WTC11 (cell line): Measurements from ENCODE around the gene C1QB. TPM values are rescaled to one million over a fixed set of nuclear protein-coding genes. Genes with fewer than 3 reads are reported as not detected.
A peak's percentile ranks its signal among the peaks of the same experiment; 100 is the strongest.

Experiments used
- ATAC-seq: fragments of 200-7000 bp; cut with Tn5 transposase; 2 replicates; pipeline ENCODE4 v1.10.0; 2021; ENCODE audit warnings: mild to moderate bottlenecking, moderate library complexity
- CTCF ChIA-PET: fragments of 300-600 bp; sonication (Branson Sonifier 250); formaldehyde crosslinking; loops from one replicate; lab custom pipeline; 2021; ENCODE audit warnings: antibody characterized with exemption; lab: Charles Lee
- POLR2A ChIA-PET: fragments of 350-600 bp; sonication (Branson Sonifier 250); formaldehyde crosslinking; loops from one replicate; lab custom pipeline; 2021; ENCODE audit warnings: antibody characterized with exemption; lab: Charles Lee
- DNase-seq: peaks from one replicate; pipeline ENCODE4 v3.0.0; 2021; ENCODE audit warnings: low spot score
- H3K27ac Mint-ChIP-seq: 2 replicates; pipeline ENCODE4 v1.8.0; 2021; ENCODE audit warnings: mixed read lengths
- H3K27me3 Mint-ChIP-seq: 2 replicates; pipeline ENCODE4 v1.8.0; 2021; ENCODE audit warnings: low read depth, mild to moderate bottlenecking, moderate library complexity, mixed read lengths
- H3K36me3 Mint-ChIP-seq: 2 replicates; pipeline ENCODE4 v1.8.0; 2021; ENCODE audit warnings: mixed read lengths
- H3K4me1 Mint-ChIP-seq: 2 replicates; pipeline ENCODE4 v1.8.0; 2022; ENCODE audit warnings: mixed read lengths
- H3K4me3 Mint-ChIP-seq: 2 replicates; pipeline ENCODE4 v1.8.0; 2021; ENCODE audit warnings: mild to moderate bottlenecking, moderate library complexity, mixed read lengths
- H3K9me3 Mint-ChIP-seq: 2 replicates; pipeline ENCODE4 v1.8.0; 2021; ENCODE audit warnings: mixed read lengths
- AFF4 ChIP-seq: sonication (generic); formaldehyde crosslinking; IDR thresholded peaks from 2 replicates; pipeline ENCODE4 v1.8.1; 2023; ENCODE audit warnings: mild to moderate bottlenecking, missing genetic modification reagents, borderline replicate concordance
- ATF1 ChIP-seq: sonication (generic); formaldehyde crosslinking; IDR thresholded peaks from 2 replicates; pipeline ENCODE4 v1.8.1; 2023; ENCODE audit warnings: mild to moderate bottlenecking, moderate library complexity, missing genetic modification reagents
- ELF4 ChIP-seq: sonication (generic); formaldehyde crosslinking; IDR thresholded peaks from 2 replicates; pipeline ENCODE4 v1.8.1; 2022; ENCODE audit warnings: low read depth, mild to moderate bottlenecking, moderate library complexity, missing genetic modification reagents
- GTF2I ChIP-seq: fragments of 250-450 bp; sonication (Bioruptor Pico); conservative IDR thresholded peaks from 2 replicates; pipeline ENCODE4 v1.4.0; 2021; ENCODE audit warnings: mild to moderate bottlenecking
- HMGA2 ChIP-seq: fragments of 250-450 bp; sonication (Bioruptor Pico); IDR thresholded peaks from 2 replicates; pipeline ENCODE4 v1.4.0; 2021; ENCODE audit warnings: mild to moderate bottlenecking, moderate library complexity
- HMGXB4 ChIP-seq: sonication (generic); formaldehyde crosslinking; IDR thresholded peaks from 2 replicates; pipeline ENCODE4 v1.8.1; 2023; ENCODE audit warnings: mild to moderate bottlenecking, moderate library complexity, missing genetic modification reagents
- KAT7 ChIP-seq: sonication (generic); formaldehyde crosslinking; IDR thresholded peaks from 2 replicates; pipeline ENCODE4 v1.8.1; 2023; ENCODE audit warnings: missing genetic modification reagents, mild to moderate bottlenecking, borderline replicate concordance
- SMAD3 ChIP-seq: sonication (generic); formaldehyde crosslinking; IDR thresholded peaks from 2 replicates; pipeline ENCODE4 v1.8.0; 2022; ENCODE audit warnings: missing genetic modification reagents, mild to moderate bottlenecking, borderline replicate concordance
- TEAD4 ChIP-seq: sonication (generic); formaldehyde crosslinking; IDR thresholded peaks from 2 replicates; pipeline ENCODE4 v1.8.0; 2022; ENCODE audit warnings: mild to moderate bottlenecking, missing genetic modification reagents
- ZBTB21 ChIP-seq: sonication (generic); formaldehyde crosslinking; IDR thresholded peaks from 2 replicates; pipeline ENCODE4 v1.8.1; 2023; ENCODE audit warnings: mild to moderate bottlenecking, missing genetic modification reagents, borderline replicate concordance
- ZNF121 ChIP-seq: sonication (generic); formaldehyde crosslinking; IDR thresholded peaks from 2 replicates; pipeline ENCODE4 v1.8.0; 2023; ENCODE audit warnings: missing genetic modification reagents
- ZNF138 ChIP-seq: sonication (generic); formaldehyde crosslinking; conservative IDR thresholded peaks from 2 replicates; pipeline ENCODE4 v1.8.1; 2022; ENCODE audit warnings: mild to moderate bottlenecking, moderate library complexity, missing genetic modification reagents
- ZNF232 ChIP-seq: sonication (generic); formaldehyde crosslinking; IDR thresholded peaks from 2 replicates; pipeline ENCODE4 v1.8.0; 2022; ENCODE audit warnings: mild to moderate bottlenecking, missing genetic modification reagents
- ZNF281 ChIP-seq: sonication (generic); formaldehyde crosslinking; IDR thresholded peaks from 2 replicates; pipeline ENCODE4 v1.8.0; 2023; ENCODE audit warnings: mild to moderate bottlenecking, missing genetic modification reagents
- ZNF317 ChIP-seq: sonication (generic); formaldehyde crosslinking; IDR thresholded peaks from 2 replicates; pipeline ENCODE4 v1.8.1; 2023; ENCODE audit warnings: low read depth, mild to moderate bottlenecking, moderate library complexity, missing genetic modification reagents, borderline replicate concordance
- ZNF423 ChIP-seq: fragments of 250-450 bp; sonication (Bioruptor Pico); IDR thresholded peaks from 2 replicates; pipeline ENCODE4 v2.1.2; 2022; ENCODE audit warnings: mild to moderate bottlenecking, moderate library complexity
- ZNF532 ChIP-seq: fragments of 250-450 bp; sonication (Bioruptor Pico); IDR thresholded peaks from 2 replicates; pipeline ENCODE4 v1.9.0; 2021; ENCODE audit warnings: mild to moderate bottlenecking, borderline replicate concordance
- total RNA-seq: library from RNA; stranded (reverse); gene quantifications from 3 replicates; pipeline ENCODE4 v1.2.3, GENCODE V29; 2021
- TF ChIP-seq, protein P1 (sequence below): sonication (generic); formaldehyde crosslinking; IDR thresholded peaks from 2 replicates; pipeline ENCODE4 v1.8.1; 2022; ENCODE audit warnings: low read depth, mild to moderate bottlenecking, moderate library complexity, missing genetic modification reagents, borderline replicate concordance
- TF ChIP-seq, protein P2 (sequence below): sonication (generic); formaldehyde crosslinking; IDR thresholded peaks from 2 replicates; pipeline ENCODE4 v1.8.0; 2022; ENCODE audit warnings: mild to moderate bottlenecking, missing genetic modification reagents

Gene C1QB
- total RNA-seq, 1 experiment from 2014 or later = 0.61 TPM

GRCh38 chr1:22638476-22639234 is 14.4 kb upstream of the C1QB start:
- Mint-ChIP-seq H3K9me3 (no peaks in the 10 kb centered on the region), H3K4me1 (peaks cover 5% of the 10 kb centered on the region), H3K27ac (no peak overlapping the region; the same call in 1 of the 2 replicates), H3K36me3 (no peaks in the 10 kb centered on the region), H3K27me3 (no peaks in the 10 kb centered on the region; the same call in 1 of the 2 replicates), H3K4me3 (no peak overlapping the region)
- TF ChIP-seq ZNF121 (CRISPR knock-in tag) = no peak
- no peak for TF ChIP-seq ZBTB21 (CRISPR knock-in tag)
- no peak for TF ChIP-seq HMGXB4 (CRISPR knock-in tag)
- no peak for TF ChIP-seq TEAD4 (CRISPR knock-in tag)
- no peak for TF ChIP-seq ZNF138 (CRISPR knock-in tag)
- TF ChIP-seq ZNF317 = no peak; the same call in none of the 2 replicates
- no peak for TF ChIP-seq ATF1 (CRISPR knock-in tag)
- no peak for TF ChIP-seq SMAD3 (CRISPR knock-in tag)
- TF ChIP-seq GTF2I = no peak
- TF ChIP-seq, protein P1, sequence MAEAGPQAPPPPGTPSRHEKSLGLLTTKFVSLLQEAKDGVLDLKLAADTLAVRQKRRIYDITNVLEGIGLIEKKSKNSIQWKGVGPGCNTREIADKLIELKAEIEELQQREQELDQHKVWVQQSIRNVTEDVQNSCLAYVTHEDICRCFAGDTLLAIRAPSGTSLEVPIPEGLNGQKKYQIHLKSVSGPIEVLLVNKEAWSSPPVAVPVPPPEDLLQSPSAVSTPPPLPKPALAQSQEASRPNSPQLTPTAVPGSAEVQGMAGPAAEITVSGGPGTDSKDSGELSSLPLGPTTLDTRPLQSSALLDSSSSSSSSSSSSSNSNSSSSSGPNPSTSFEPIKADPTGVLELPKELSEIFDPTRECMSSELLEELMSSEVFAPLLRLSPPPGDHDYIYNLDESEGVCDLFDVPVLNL = no peak
- no peak for TF ChIP-seq HMGA2 (CRISPR knock-in tag)
- POLR2A ChIA-PET = no interaction called here
- CTCF ChIA-PET = interaction anchor here (0.6 to 1.8 kb wide), 17 partner anchors 10 to 533 kb away, joined by 3 to 13 read pairs (median 4); partner anchors contain the start of gene C1QB
- DNase-seq = no peak
- ATAC-seq = peak; percentile 9

DNA sequence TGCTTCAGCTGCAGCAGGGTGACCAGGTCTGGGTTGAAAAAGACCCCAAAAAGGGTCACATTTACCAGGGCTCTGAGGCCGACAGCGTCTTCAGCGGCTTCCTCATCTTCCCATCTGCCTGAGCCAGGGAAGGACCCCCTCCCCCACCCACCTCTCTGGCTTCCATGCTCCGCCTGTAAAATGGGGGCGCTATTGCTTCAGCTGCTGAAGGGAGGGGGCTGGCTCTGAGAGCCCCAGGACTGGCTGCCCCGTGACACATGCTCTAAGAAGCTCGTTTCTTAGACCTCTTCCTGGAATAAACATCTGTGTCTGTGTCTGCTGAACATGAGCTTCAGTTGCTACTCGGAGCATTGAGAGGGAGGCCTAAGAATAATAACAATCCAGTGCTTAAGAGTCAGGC is 13.8 kb upstream of the C1QB start:
- Mint-ChIP-seq H3K27ac (no peak overlapping the region; the same call in 1 of the 2 replicates), H3K27me3 (no peaks in the 10 kb centered on the region; the same call in 1 of the 2 replicates), H3K4me1 (peaks cover 5% of the 10 kb centered on the region), H3K36me3 (no peaks in the 10 kb centered on the region), H3K4me3 (no peak overlapping the region), H3K9me3 (no peaks in the 10 kb centered on the region)
- peak; percentile 84 for ATAC-seq
- ChIA-PET CTCF (interaction anchor here (0.6 to 1.8 kb wide), 19 partner anchors 10 to 620 kb away, joined by 3 to 13 read pairs (median 4); partner anchors contain the start of gene C1QB), POLR2A (interaction anchor here (0.6 to 0.7 kb wide), 2 partner anchors 56 to 83 kb away, joined by 3 to 4 read pairs; no protein-coding TSS in a partner anchor)
- peak; percentile 73 for DNase-seq
- no peak for TF ChIP-seq AFF4 (CRISPR knock-in tag)
- TF ChIP-seq ZNF423 (CRISPR knock-in tag) = peak; percentile 25; the same call in 1 of the 2 replicates
- TF ChIP-seq ELF4 = no peak
- TF ChIP-seq, protein P2, sequence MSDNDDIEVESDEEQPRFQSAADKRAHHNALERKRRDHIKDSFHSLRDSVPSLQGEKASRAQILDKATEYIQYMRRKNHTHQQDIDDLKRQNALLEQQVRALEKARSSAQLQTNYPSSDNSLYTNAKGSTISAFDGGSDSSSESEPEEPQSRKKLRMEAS (CRISPR knock-in tag) = peak; percentile 45; the same call in 1 of the 2 replicates
- TF ChIP-seq ZNF532 (CRISPR knock-in tag) = no peak
- TF ChIP-seq ZNF232 (CRISPR knock-in tag) = no peak
- TF ChIP-seq KAT7 (CRISPR knock-in tag) = no peak
- peak; percentile 93 for TF ChIP-seq ZNF281
